RPMI8226 (cell line): ENCODE measurements around the gene NOG.

Source experiments
- DNase-seq: peaks from one replicate; pipeline ENCODE4 v3.0.0-alpha.2; 2015

The NOG gene

GRCh38 chr17:56639517-56639916 lies 46.0 kb downstream of the NOG start:
- no peak for DNase-seq

- DNase-seq: no peak
These were observed 46.6 kb downstream of the NOG start for GRCh38 chr17:56640116-56640515.

- DNase-seq: no peak
These were observed 47.9 kb downstream of the NOG start for GRCh38 chr17:56641373-56641772.

DNA sequence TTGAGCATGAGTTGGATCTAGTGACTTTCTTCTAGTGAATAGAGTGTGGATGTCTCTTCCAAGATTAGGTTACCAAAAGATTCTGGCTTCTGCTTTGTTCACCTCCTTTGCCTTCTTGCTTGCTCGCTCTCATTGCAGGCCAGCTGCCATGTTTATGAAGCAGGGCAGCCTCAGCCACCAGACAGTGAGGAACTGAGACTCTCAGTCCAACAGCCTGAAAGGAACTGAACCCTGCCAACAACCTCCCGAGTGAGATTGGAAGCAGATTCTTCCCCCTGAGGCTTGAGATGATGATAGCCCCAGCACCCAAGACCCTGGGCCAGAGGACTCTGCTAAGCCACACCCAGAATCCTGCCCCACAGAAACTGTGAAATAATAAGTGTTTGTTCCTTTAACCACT lies 48.4 kb downstream of the NOG start:
- DNase-seq: no peak

GRCh38 chr17:56642424-56642823 lies 48.9 kb downstream of the NOG start:
- DNase-seq: no peak
